ENCODE measurements around the gene PORCN.

DNA sequence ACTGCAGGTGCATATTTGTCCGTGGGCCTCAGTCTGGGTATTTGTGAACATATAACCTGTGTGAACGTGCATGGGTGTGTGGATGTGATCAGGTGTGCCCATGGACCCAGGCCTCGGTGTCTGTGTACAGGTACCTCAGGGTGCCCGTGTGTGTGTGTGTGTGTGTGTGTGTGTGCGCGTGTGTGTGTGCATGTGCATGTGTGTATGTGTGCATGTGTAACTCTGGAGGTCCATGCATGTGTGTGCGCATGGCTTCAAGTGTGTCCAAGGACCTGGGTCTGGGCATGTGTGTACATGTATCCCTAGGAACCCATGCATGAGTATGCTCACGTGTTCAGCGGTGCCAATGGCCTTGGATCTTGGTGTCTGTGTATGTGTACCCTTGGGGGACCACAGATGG lies 17.0 kb upstream of the PORCN start:
- TF ChIP-seq, protein P1, sequence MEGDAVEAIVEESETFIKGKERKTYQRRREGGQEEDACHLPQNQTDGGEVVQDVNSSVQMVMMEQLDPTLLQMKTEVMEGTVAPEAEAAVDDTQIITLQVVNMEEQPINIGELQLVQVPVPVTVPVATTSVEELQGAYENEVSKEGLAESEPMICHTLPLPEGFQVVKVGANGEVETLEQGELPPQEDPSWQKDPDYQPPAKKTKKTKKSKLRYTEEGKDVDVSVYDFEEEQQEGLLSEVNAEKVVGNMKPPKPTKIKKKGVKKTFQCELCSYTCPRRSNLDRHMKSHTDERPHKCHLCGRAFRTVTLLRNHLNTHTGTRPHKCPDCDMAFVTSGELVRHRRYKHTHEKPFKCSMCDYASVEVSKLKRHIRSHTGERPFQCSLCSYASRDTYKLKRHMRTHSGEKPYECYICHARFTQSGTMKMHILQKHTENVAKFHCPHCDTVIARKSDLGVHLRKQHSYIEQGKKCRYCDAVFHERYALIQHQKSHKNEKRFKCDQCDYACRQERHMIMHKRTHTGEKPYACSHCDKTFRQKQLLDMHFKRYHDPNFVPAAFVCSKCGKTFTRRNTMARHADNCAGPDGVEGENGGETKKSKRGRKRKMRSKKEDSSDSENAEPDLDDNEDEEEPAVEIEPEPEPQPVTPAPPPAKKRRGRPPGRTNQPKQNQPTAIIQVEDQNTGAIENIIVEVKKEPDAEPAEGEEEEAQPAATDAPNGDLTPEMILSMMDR (IDR thresholded peaks at IDR 0.05; ENCODE audit: extremely low read depth in 1 of 2, insufficient read depth in 1 of 2, low read depth in 1 of 2, low read length in 2 of 2): no peak
- no peak for TF ChIP-seq POLR2AphosphoS5 (IDR thresholded peaks at IDR 0.05; ENCODE audit: insufficient read depth, low read depth, low read length)
- no peak for TF ChIP-seq POLR2A (IDR thresholded peaks at IDR 0.05; ENCODE audit: low read depth, low read length)
- no peak for TF ChIP-seq MYC (IDR thresholded peaks at IDR 0.05; ENCODE audit: low read depth, low read length)
- TF ChIP-seq EZH2 (IDR thresholded peaks at IDR 0.05; ENCODE audit: borderline replicate concordance, low read depth, low read length, severe bottlenecking): no peak
- TF ChIP-seq, protein P2, sequence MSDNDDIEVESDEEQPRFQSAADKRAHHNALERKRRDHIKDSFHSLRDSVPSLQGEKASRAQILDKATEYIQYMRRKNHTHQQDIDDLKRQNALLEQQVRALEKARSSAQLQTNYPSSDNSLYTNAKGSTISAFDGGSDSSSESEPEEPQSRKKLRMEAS (IDR thresholded peaks at IDR 0.05; ENCODE audit: insufficient read depth, insufficient read length): no peak
